ENCODE data around the gene PIGH.
"Not testable (repeated sequence)": the region's sequence is repeated elsewhere in the genome, so short reads cannot be mapped to it uniquely, and the experiment has no call there.

PIGH gene, protein sequence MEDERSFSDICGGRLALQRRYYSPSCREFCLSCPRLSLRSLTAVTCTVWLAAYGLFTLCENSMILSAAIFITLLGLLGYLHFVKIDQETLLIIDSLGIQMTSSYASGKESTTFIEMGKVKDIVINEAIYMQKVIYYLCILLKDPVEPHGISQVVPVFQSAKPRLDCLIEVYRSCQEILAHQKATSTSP
- total RNA-seq = 25.7 to 38.6 (median 36.6) reads per million in 3 experiments

GRCh38 chr14:67599698-67600561 is at the start of gene PIGH:
Gene PIGH (minus strand): TSS chr14:67600268. CDS start chr14:67600203, 65 bp downstream.
- DNase-seq = peak; percentile 91

DNA sequence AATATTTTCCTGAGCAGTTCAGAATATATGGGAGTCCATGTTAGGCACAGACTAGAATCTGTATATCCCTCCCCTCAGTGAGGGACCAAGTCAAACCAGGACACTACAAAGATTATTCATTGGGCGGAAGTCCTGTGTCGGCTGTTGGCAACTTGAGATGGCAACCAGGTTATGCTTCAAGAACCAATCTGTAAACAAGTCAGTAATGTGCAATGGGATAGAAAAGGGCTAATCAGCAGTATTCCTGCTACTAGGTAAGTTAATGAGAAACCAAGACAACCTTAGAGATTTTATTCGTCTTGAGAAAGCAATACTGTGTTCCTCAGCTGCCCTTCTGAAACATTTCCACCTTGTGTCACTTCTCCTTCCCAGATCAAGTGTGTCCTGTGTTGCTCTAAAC is 46.1 kb upstream of the PIGH start:
- DNase-seq = no peak

GRCh38 chr14:67645414-67645813 is 45.3 kb upstream of the PIGH start:
- no peak for DNase-seq

GRCh38 chr14:67644428-67644827 is 44.4 kb upstream of the PIGH start:
- no peak for DNase-seq

DNA sequence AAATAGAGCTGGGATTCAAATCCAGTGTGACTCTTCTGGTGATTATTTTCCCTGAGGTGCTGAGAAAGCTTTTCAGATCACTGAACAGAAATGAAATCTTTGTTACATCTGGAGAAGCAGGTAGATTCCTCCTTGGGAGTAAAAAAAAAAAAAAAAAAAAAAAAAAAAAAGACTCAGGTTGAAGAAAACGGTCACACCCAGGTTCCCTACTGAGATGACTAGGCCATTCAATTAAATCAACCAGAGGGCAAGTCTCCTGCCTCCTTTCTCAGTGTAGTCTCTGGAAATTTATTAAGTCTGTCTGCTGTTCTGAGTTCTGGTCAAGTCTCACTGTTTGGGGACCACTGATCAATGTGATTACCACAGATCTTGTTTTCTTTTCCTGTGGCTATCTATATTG is 43.6 kb upstream of the PIGH start:
- DNase-seq = no peak

GRCh38 chr14:67641902-67642749 is 42.1 kb upstream of the PIGH start:
- DNase-seq = no peak

DNA sequence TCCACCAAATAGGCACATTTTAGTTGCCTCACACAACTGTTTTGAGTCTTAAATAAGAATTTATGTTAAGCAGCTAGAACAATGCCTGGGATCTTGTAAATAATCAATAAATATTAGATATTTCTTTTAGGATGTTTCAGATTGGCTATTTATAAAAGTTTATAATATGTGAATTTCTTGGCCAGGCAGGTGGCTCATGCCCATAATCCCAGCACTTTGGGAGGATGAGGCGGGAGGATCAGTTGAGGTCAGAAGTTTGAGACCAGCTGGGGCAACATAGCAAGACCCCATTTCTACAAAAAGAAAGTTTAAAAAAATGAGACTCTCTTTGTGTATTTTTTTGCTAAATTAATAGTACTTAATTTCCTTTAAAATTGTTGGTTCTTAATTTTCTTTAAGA is 41.4 kb upstream of the PIGH start:
- no peak for DNase-seq

GRCh38 chr14:67638642-67639041 is 38.6 kb upstream of the PIGH start:
- DNase-seq = no peak

DNA sequence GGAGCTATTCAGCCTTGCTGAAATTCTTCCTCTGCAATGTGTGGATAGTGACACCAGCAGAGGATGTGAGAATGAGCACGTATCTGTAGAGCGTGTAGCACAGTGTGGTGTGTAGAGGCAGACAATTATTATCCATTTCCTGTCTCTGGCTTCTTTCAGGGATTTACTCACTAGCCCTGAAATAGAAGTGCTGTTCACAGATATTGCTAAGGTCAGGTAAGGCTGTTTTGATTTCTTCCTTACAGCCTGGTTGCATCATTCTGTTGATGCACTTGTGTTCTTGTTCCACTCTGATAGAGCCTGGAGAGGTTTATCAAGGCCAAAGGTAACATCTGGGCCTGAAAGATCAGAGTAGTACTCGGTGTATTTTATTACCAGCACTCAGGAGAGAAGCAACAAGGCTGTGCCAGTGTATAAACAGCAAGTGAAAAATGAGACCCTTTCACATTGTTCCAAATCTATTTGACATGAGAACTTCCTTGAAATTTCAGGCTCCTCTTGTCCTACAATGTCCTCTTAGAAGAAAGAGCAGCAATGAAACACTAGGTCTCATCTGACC is 36.4 kb upstream of the PIGH start:
- DNase-seq = no peak

DNA sequence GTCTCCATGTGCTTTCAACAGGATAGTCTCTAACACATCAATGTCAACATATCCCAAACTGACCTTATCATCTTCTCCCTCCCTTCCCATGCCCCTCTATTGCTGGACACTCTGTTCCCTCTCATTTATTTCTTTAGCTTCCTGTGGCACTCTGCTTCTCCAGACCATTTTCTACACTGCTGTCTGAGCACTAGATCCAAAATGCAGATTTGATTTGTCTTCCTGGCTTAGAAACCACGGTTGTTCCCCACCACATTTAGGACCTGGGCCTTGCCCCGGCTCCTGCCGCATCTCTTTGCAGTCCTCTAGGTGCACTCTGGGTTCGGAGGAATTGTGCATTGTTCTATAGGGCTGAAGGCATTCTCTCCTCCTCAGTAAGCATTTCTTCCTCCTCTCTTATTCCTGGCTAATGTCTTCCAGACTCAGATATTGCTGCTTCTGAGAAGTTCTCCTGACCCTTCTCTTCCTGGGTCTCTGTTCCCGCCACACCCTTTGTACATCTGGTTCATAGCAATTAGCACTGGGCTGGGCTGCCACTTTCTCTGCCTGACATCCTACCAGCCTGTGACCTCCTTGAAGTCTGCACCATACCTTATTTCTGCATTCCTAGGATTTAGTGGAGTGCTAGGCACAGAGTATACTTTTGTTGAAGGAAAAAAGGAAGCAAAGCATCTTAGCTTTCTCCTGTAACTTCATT is 33.5 kb upstream of the PIGH start:
- no peak for DNase-seq

DNA sequence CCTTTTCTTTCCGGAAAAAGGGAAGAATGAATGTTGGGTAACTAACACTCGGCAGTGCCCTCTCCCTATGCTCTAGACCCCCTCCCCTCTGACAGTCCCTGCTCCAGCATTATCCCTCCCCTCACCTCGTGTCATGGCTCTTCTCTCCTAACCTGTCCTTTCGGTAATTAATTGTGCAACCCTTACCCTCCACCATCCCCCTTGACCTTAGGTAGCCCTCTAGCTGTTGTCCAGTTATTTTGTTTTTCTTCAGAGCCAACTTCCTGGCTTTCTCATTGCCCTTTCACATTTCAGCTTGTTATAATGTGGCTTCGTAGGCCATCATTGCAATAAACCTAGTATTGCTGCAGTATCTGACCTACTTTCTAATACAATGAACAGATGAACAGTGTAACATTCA is 30.9 kb upstream of the PIGH start:
- no peak for DNase-seq

- DNase-seq = no peak
Measured at GRCh38 chr14:67630186-67630585, 30.1 kb upstream of the PIGH start.

- no peak for DNase-seq
Measured at GRCh38 chr14:67627519-67627918, 27.5 kb upstream of the PIGH start.

DNA sequence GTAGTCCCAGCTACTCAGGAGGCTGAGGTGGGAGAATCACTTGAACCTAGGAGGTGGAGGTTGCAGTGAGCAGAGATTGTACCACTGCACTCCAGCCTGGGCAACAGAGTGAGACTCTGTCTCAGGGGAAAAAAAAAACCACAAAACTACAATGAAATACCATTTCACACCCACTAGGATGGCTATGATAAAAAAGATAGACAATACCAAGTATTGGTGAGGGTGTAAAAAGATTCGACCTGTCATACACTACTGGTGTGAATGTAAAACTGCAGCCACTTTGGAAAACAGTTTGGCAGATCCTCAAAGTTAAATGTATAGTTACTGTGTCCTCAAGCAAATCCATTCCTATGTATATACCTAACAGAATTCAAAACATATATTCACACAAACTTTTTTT is 26.1 kb upstream of the PIGH start:
- not testable (repeated sequence) for DNase-seq

GRCh38 chr14:67623114-67623513 is 23.0 kb upstream of the PIGH start:
- no peak for DNase-seq

GRCh38 chr14:67622675-67623074 is 22.6 kb upstream of the PIGH start:
- DNase-seq = no peak

DNA sequence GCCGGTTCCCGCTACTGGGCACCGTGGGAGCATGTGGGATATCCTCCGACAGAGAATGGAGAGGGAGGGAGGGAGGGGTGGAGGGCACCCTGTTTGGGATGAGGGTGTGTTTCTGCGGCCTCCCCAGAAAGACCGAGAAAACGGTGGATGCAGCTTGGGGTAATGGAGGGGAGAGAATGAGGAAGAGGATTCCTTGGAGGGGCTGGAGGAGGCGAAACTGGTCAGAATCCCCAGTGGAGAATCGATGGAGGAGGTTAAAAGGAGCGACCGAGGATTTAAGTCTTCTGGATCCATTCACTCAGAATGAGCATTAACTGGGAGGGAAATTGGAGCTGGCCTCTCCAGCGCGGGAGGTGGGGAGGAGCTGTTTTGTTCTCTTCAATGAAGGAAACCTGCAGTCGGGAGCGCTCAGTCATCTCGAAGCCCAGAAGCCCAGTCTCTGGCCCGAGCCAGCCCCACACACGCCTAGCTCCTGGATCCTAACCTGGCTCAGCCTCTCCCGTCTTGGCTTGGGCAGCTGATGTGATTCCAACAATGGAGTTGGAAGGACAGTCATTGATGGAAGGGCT is 20.2 kb upstream of the PIGH start:
- no peak for DNase-seq

- peak; percentile 95 for DNase-seq
Measured at GRCh38 chr14:67619446-67620216, 19.6 kb upstream of the PIGH start, which contains the start of gene ARG2. Gene ARG2 (plus strand): TSS chr14:67619920. CDS start chr14:67619978, 58 bp downstream.

DNA sequence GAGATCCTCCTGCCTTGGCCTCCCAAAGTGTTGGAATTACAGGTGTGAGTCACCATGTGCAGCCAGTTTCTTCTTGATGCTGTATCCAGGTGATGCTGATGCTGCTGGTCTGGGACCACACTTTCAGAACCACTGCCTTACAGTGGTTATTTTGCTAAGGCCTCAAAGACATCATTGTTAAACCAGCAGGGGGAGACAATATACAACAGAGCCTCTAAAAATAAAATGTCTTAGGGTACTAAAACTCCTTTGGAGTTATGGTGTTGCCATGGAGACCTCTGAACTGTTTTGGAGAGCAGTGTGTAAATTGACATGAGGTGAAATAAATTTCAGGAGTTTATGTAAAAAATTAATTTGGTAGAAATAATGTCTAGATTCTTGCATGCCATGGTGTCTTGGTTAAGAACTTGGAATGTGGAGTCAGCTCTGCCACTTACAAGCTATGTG is 18.6 kb upstream of the PIGH start:
- DNase-seq = peak; percentile 68

DNA sequence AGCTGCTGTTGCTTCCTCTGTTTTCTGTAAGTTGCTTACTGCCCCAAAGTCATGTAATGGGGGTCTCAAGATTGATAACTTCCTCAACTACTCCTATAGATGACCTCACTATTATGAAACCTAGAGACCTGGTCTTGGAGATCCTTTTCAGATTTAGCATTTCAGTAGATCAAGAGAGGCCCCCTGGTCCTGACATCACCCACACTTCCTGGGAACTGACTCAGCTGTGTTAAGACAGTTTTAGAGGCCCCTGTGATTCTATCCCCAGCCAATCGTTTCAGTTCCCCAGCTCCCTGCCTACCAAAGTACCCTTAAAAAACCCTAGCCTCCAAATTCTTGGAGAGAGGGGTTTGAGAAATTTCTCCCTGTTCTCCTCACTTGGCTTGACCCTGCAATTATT is 10.4 kb upstream of the PIGH start:
- no peak for DNase-seq

Measured in central memory CD4-positive, alpha-beta T cell (primary cell).